Spleen (tissue), 7 donors: Measurements from ENCODE around the gene ZNF566.

Source experiments
- POLR2A ChIP-seq, 3 donors: fragments of 450-650 bp; IDR thresholded peaks; one replicate each; pipeline ENCODE4 v1.5.1; 2017; ENCODE audit warnings: antibody characterized with exemption in 3 of 3, mild to moderate bottlenecking in 1 of 3
- TF ChIP-seq, protein P1 (sequence below), 11 experiments: fragments of 200-600 bp in 7 of 11; fragments of 450-650 bp in 4 of 11; sonication (generic) in 4 of 11; IDR thresholded peaks in 8 of 11; conservative IDR thresholded peaks in 3 of 11; 1 replicate in 7 of 11; 2 replicates in 4 of 11; pipeline versions ENCODE4 v1.4.0 to v1.8.0; 2016 to 2021; ENCODE audit warnings: antibody characterized with exemption in 11 of 11, inconsistent platforms in 4 of 11, mild to moderate bottlenecking in 1 of 11
- donor health status: DM: no; HTN: no; CAD: no; lungs with moderate emphysema.
- donor health status: DM: no; HTN: no; CAD: no.
- donor health status: DM: no; HTN: no; CAD: no.

DNA sequence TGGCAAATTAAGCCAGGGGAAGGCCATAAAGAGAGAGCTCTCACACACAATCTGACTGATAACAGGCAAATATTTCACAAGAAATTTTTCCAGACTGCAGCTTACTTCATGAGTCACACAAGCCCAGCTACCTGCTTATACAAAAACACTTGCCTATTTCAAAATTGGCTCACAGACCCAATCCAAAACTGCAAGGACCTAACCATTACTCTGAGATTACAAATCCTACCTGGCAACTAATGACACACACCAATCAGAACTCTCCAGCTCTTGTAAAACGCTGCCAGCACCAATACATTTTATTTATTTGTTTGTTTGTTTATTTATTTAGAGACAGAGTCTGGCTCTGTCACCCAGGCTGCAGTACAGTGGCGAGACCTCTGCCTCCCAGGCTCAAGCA, 52.8 kb downstream of the ZNF566 start:
- TF ChIP-seq, protein P1, sequence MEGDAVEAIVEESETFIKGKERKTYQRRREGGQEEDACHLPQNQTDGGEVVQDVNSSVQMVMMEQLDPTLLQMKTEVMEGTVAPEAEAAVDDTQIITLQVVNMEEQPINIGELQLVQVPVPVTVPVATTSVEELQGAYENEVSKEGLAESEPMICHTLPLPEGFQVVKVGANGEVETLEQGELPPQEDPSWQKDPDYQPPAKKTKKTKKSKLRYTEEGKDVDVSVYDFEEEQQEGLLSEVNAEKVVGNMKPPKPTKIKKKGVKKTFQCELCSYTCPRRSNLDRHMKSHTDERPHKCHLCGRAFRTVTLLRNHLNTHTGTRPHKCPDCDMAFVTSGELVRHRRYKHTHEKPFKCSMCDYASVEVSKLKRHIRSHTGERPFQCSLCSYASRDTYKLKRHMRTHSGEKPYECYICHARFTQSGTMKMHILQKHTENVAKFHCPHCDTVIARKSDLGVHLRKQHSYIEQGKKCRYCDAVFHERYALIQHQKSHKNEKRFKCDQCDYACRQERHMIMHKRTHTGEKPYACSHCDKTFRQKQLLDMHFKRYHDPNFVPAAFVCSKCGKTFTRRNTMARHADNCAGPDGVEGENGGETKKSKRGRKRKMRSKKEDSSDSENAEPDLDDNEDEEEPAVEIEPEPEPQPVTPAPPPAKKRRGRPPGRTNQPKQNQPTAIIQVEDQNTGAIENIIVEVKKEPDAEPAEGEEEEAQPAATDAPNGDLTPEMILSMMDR (IDR thresholded peaks at IDR 0.05 in 8 of 11, conservative IDR thresholded peaks at IDR 0.05 in 3 of 11) = no peak
- TF ChIP-seq POLR2A (IDR thresholded peaks at IDR 0.05) = no peak
